SKM-1 (cell line): ENCODE results near the gene ARF4.
"Not testable (repeated sequence)": the region's sequence is repeated elsewhere in the genome, so short reads cannot be mapped to it uniquely, and the experiment has no call there.

ENCODE experiments used
- DNase-seq: peaks from one replicate; lab custom pipeline; 2025; ENCODE audit not compliant: unreplicated experiment; lab: John Stamatoyannopoulos, UW

The ARF4 gene

GRCh38 chr3:57597127-57597923 is at the start of gene ARF4:
ARF4 (minus strand) TSS chr3:57597344; CDS start chr3:57597140, 204 bp downstream.
- peak; percentile 98 for DNase-seq

DNA sequence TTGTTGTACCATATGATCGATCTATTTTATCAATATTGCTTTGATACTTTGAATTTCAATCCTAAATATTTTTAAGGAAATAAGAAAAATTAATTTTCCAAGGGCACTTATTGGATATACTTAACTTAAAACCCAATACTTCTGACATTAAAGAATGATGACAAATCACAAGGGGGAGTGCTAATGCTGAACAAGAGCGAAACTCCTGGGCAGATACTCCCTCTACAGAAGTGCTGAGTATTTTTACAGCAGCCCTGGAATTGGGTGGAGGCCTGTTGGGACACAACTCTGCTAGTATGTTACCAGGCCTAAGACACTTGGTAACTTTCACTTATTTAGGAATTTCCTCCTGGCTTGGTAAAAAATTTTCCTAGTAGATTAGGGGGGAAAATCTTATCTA is 49.6 kb upstream of the ARF4 start:
- DNase-seq: no peak

- DNase-seq: no peak
Observed at GRCh38 chr3:57644740-57645139, 47.6 kb upstream of the ARF4 start.

DNA sequence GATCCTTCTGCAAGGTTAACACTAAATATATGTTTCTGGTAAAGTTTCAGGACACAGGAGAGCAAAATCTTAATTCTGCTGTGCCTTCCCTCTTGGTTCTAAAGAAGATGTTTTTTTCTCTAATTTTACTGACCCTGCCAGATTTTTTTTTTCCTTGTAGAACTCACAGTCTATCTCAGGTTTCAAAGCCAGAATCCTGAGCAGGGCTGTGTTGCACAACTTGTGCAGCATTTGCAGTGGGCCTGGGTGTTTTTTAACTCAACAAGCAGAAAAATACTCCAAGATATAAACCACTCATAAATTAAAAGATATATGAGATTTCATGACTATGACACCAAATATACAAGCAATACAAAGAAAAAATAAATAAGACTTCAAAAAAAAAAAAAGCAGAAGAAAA is 40.2 kb upstream of the ARF4 start:
- no peak for DNase-seq

DNA sequence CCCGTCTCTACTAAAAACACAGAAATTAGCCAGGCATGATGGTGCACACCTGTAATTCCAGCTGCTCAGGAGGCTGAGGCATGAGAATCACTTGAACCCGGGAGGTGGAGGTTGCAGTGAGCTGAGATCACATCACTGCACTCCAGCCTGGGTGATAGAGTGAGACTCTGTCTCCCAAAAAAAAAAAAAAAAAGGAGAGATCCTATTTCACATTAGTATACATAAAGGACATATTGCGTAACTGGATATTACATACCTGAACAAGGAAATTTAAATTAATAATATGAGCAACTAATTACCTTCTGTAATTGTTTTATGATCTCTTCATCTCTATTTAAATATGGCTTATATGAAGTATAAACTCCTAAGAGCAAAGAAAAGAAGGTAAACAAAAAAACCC is 37.1 kb upstream of the ARF4 start:
- DNase-seq: not testable (repeated sequence)

DNA sequence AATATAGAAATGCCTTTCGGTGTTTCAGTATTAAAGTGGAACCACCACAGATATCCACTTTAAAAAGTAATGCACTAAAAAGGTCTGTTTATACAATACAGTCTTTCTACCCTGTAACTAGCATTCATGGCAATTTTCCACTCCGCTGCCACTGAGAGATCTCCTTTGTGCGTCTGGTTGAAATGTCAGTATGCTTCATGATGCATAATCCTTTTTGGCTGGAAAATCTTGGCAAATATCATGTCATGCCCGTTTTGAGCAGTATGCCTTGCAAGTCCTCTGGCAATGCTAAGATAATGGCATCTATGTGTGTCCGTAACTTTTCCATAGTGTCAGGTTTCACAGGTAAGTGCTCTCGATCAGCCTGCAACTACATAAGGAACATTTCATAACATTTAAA is 30.8 kb upstream of the ARF4 start:
- no peak for DNase-seq

DNA sequence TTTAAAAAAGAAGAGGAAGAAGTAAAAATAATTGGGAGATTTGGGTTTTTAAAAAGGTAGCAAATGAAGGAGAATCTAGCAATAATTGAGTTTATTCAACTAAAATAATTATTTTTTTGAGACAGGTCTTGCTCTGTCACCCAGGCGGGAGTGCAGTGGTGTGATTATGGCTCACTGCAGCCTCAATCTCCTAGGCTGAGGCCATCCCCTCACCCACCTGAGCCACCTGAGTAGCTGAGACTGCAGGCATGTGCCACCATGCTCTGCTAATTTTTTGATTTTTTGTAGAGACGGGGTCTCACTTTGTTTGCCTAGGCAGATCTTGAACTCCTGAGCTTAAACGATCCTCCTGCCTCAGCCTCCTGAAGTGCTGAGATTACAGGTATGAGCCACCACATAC is 27.7 kb upstream of the ARF4 start:
- DNase-seq: no peak

DNA sequence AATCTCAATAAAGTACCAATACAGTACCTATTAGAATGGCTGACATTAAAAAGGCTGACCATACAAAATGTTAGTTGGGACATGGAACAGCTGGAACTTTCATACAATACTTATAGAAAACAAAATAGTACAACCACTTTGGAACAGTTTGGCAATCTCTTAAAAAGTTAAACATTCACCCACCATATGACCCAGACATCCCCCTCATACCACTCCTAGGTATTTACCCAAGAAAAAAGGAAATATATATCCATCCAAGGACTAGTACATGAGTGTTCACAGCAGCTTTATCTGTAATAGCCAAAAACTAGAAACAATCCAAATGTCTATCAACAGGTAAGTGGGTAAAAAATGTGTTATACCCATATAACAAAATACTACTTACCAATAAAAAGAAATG is 25.2 kb upstream of the ARF4 start:
- no peak for DNase-seq

- DNase-seq: no peak
Observed at GRCh38 chr3:57617739-57618138, 20.6 kb upstream of the ARF4 start.

DNA sequence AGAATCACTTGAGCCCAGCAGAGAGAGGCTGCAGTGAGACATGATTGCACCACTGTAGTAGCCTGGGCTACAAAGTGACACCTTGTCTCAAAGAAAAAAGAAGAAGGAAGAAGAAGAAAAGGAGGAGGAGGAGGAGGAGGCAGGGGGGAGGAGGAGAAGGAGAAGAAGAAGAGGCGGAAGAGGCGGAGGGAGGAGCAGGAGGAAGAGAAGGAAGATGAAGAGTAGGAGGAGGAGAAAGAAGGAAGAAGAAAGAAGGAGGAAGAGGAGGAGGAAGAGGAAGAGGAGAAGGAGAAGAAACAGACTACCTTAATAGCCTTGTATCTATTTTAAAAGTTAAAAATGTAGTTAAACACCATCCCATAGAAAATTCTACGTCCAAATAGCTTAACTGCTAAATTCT is 19.1 kb upstream of the ARF4 start:
- DNase-seq: no peak

- DNase-seq: not testable (repeated sequence)
Observed at GRCh38 chr3:57611870-57612269, 14.7 kb upstream of the ARF4 start.

DNA sequence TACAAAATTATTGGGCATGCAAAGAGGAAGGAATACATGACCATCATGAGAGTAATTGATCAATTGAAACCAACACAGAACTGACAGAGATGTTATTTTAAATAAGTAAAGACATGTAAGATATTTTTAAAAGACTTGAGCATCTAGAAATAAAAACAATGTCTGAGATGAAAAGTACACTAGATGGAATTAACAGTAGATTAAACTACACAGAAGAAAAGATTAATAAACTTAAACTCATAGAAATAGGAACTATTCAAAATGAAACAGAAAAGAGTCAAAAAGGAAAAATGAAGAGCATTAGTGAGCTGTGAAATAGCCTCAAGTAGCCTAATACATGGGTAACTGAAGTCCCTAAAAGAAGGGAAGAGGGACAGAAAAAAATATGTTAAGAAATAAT is 8.5 kb upstream of the ARF4 start:
- DNase-seq: no peak

DNA sequence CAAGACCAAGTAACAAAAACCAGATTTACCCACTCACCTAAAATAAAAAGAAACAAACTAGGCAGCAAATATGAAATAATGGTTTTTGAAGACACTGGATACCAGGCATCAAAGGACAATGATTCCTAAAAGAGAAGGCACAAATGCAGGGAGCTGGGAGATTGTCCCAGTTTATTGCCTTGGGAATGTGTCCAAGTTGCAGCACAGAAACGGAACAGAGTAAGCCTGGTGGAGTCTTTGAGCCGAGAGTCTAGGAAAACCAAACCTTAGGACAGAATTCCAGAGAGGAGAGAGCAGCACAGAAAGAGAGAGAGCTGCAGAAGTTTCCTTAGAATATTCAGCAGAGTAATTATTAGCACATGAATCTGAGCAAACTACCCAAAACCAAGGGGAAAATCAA is 7.8 kb upstream of the ARF4 start:
- no peak for DNase-seq

GRCh38 chr3:57600195-57600594 is 3.1 kb upstream of the ARF4 start:
- DNase-seq: no peak

DNA sequence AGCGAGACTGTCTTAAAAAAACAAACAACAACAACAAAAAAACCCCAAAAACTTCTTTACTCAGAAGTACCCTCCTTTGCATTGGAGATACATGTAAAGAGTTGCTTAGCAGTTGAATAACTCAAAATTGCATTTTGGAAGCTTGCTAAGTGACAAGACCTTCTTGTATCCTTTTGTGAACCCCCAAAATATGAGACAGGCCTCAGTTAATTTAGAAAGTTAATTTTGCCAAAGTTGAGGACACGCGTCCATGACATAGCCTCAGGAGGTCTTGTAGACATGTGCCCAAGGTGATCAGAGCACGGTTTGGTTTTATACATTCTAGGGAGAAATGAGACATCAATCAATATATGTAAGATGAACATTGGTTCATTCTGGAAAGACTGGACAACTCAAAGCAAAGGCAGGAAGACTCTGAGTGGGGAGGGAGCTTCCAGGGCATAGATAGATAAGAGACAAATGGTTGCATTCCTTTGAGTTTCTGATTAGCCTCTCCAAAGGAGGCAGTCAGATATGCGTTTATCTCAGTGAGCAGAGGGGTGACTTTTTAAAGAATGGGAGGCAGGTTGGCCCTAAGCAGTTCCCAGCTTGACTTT is 1.7 kb upstream of the ARF4 start:
- no peak for DNase-seq

DNA sequence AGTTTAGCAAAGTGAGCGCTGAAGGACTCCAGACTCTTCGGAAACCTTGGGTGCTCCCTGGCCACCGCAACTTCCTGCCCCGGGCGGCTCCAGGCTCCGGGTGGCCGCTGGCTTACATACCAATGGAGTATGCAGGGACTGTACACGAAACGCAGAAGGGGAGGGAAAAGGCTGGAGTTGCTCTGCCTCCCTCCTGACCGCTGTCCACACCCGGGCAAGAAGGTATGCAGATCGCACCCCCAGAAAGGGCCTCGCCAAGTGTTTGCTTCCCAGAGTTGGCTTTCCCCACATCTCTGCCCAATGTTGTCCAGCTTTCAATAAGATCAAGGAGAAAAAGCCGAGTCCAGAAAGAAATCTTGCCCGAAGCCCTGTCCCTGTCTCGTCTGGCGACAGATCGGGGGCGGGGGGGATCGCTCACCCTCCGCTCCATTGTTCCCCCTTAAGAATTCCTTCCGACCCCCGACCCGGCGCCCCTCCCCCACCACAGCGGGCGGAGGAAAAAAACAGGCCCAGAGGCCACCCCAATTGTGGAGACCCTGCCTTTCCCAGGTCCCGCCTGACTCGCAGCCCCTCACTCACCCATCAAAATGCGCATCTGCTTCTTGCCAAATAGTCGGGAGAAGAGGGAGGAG is 533 bp downstream of the ARF4 start:
- DNase-seq: peak; percentile 61

DNA sequence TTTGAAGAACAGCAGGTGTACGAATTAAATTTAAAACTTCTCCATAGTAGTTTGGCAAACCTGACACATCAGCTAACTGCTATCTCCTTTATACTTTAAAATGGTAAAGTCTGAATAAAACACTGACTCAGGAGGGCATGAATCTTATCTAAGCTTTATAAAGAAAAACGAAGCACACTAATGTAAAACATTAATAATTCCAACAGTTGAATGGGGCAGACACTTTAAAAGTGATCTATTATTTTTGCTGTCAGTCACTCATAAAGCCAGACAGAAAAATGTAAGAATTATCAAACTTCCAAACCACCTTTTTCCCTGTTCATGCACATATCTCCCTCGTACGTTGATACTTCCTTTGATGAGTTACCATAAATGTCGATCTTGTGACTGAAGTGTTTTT is 2.6 kb downstream of the ARF4 start:
- no peak for DNase-seq

DNA sequence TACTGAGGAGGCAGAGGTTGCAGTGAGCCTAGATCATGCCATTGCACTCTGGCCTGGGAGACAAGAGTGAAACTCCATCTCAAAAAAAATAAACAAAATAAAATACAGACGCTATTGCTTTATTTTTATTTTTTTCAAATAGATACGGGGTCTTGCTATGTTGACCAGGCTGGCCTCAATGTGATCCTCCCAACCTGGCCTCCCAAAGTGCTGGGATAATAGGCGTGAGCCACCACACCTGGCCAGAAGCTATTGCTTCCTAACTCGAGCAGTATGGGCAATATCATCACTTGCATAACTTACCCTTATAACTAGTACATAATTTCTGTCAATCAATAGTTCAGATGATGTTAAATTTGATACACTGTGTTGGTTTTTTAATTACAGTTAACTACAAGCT is 3.0 kb downstream of the ARF4 start:
- no peak for DNase-seq

- no peak for DNase-seq
Observed at GRCh38 chr3:57592306-57592705, 4.8 kb downstream of the ARF4 start.

DNA sequence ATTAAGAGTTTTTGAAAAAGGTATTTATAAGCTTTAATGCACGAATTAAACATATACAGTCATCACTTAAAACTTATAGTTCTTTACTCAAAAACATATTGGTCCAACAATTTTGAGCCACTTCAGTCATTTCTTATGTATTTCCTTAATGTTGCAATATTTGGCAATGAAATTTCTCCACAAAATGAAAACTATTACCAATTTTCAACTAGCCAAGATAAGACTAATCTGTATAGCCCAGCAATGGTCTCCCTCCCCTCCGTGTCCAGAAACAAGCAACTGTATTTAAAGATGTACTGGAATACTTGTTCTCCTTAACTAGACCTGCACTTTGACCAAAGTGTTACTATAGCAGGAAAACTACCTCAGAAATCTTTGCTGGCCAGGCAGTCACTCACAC is 9.2 kb downstream of the ARF4 start:
- DNase-seq: no peak

- no peak for DNase-seq
Observed at GRCh38 chr3:57586778-57587177, 10.4 kb downstream of the ARF4 start.

GRCh38 chr3:57583544-57583943 is 13.6 kb downstream of the ARF4 start:
- no peak for DNase-seq
